CD4-positive, CD25-positive, alpha-beta regulatory T cell (primary cell): ENCODE results near the gene WIPI1. TPM values are rescaled to one million over a fixed set of nuclear protein-coding genes. Genes with fewer than 3 reads are reported as not detected.

Source experiments
- polyA plus RNA-seq, 4 donors: library from polyadenylated mRNA; unstranded; fragments of 300-500 nt; fragmentation: Illumina TruSeq; gene quantifications; one replicate each; pipeline ENCODE4 v1.2.3, GENCODE V29; 2021
- total RNA-seq: library from RNA; stranded (reverse); gene quantifications from one replicate; pipeline ENCODE4 v1.2.3, GENCODE V29; 2022

Gene WIPI1
- total and polyA plus RNA-seq, 5 donors from 2014 or later, result 2.5 to 5.9 (median 5.2) TPM

Other genes starting within 250 kb of the WIPI1 start
- 58.6 TPM for gene AMZ2, start 209.5 kb downstream of the WIPI1 start, total RNA-seq
- gene AMZ2, start 209.5 kb downstream of the WIPI1 start, polyA plus RNA-seq, result 100 to 1,000 TPM; 102 to 116 (median 114) TPM
- gene SLC16A6, start 166.4 kb downstream of the WIPI1 start, total RNA-seq, result 11.5 TPM
- 1 to 10 TPM; 1.9 to 5.1 (median 3.0) TPM for gene SLC16A6, start 166.4 kb downstream of the WIPI1 start, polyA plus RNA-seq
- 21.8 TPM for gene ARSG, start 166.0 kb downstream of the WIPI1 start, total RNA-seq
- gene ARSG, start 166.0 kb downstream of the WIPI1 start, polyA plus RNA-seq, result 10 to 100 TPM; 10.3 to 13.7 (median 12.5) TPM
- gene PRKAR1A, start 54.9 kb upstream of the WIPI1 start, total RNA-seq, result 135 TPM
- 100 to 1,000 TPM; 169 to 220 (median 194) TPM for gene PRKAR1A, start 54.9 kb upstream of the WIPI1 start, polyA plus RNA-seq
- gene FAM20A, start 143.9 kb upstream of the WIPI1 start, total RNA-seq, result not detected
- gene FAM20A, start 143.9 kb upstream of the WIPI1 start, polyA plus RNA-seq, result under 1 TPM in 1 of 4 donors, not detected in 3; 0.11 TPM